GM21529 (cell line): ENCODE results near the gene RASL11A.
"Not testable (repeated sequence)": the region's sequence is repeated elsewhere in the genome, so short reads cannot be mapped to it uniquely, and the experiment has no call there.

ENCODE experiments used
- ATAC-seq: cut with Tn5 transposase; IDR thresholded peaks from one replicate; pipeline ENCODE4 v1.9.1; 2021; ENCODE audit not compliant: unreplicated experiment

The RASL11A gene

DNA sequence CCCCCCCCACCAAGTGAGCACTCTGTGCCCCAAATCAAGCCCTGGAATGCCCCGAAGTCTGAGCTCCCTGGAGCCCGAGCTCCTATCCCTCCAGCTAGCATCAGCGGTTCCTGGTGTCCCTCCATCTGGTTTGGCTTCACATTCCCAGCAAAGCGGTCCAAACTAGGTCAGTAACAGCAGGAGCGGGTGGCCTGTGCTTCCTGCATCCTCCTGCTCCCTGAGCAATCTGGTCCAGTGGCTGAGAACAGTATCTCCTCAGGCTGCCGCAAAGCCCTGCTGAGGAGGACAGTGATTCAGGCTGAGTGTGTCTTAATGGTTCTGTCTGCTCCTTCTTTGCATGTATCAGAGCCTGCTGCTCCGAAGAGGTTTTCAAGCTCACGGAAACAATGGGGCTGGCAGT is 25.9 kb downstream of the RASL11A start:
- no peak for ATAC-seq

GRCh38 chr13:27298849-27299248 is 28.2 kb downstream of the RASL11A start:
- no peak for ATAC-seq

- not testable (repeated sequence) for ATAC-seq
These were observed 29.8 kb downstream of the RASL11A start for GRCh38 chr13:27300406-27300805.

GRCh38 chr13:27300941-27301586 is 30.4 kb downstream of the RASL11A start:
- ATAC-seq: no peak

- no peak for ATAC-seq
These were observed 32.1 kb downstream of the RASL11A start for GRCh38 chr13:27302643-27303262.

DNA sequence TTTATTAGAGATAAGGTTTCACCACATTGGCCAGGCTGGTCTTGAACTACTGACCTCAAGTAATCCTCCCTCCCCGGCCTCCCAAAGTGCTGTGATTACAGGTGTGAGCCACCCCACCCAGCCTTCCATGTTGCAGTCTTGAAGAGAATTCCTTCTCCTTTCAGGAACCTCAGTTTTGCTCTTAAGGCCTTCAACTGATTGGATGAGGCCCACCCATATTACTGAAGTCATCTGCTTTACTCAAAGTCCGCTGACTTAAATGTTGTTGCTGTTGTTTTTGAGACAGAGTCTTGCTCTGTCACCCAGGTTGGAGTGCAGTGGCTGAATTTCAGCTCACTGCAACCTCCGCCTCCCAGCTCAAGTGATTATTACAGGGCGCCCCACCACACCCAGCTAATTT is 33.5 kb downstream of the RASL11A start:
- ATAC-seq: no peak

GRCh38 chr13:27304611-27305010 is 34.0 kb downstream of the RASL11A start:
- no peak for ATAC-seq

GRCh38 chr13:27306364-27306763 is 35.7 kb downstream of the RASL11A start:
- no peak for ATAC-seq

DNA sequence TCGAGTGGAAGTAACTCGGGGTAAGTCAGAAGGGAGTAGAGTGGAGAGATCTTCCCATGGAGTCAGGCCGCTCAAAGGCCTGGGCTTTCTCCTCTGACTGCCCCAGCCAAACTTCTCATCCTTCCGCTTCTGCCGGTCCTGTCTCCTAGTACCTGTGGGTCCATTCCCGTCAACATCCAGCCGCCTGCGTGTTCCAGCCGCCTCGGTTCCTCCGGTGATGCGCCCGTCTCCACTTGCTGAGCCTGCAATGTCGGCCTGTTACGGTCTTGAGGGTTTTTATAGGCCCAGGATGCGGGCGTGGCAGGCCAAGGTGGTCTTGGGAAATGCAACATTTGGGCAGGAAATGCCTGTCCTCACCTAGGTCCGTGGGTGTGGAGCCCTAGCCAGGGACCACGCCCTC is 38.3 kb downstream of the RASL11A start:
- no peak for ATAC-seq

- ATAC-seq: no peak
These were observed 38.9 kb downstream of the RASL11A start for GRCh38 chr13:27309401-27309958.

DNA sequence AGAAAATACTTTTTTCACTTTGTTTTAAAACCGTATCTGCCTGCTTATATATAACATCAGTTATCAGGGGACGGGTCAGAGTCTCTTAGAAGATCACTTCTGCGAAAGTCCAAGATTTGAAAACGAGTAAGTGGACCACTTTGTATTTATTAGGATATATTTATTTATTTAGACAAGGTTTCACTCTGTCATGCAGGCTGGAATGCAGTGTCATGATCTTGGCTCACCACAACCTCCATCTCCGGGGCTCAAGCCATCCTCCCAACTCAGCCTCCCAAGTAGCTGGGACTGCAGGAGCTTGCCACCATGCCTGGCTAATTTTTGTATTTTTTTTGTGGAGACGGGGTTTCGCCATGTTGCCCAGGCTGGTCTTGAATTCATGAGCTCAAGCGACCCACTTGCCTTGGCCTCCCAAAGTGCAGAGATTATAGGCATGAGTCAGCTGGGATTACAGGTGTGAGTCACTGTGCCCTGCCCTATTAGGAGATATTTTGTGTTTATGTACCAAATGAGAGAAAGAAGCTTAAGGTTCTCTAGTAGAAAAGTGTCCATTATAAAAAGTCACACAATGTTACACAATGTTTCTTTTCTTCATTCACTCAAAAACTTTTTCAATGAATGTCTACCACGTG is 39.5 kb downstream of the RASL11A start:
- ATAC-seq: no peak

- ATAC-seq: no peak
These were observed 40.3 kb downstream of the RASL11A start for GRCh38 chr13:27310946-27311345.

GRCh38 chr13:27311518-27312210 is 41.0 kb downstream of the RASL11A start:
- ATAC-seq: no peak

GRCh38 chr13:27313770-27314169 is 43.1 kb downstream of the RASL11A start:
- ATAC-seq: no peak

- ATAC-seq: no peak
These were observed 48.8 kb downstream of the RASL11A start for GRCh38 chr13:27319404-27319803.

GRCh38 chr13:27321468-27322431 is 51.1 kb downstream of the RASL11A start:
- no peak for ATAC-seq

- ATAC-seq: not testable (repeated sequence)
These were observed 51.8 kb downstream of the RASL11A start for GRCh38 chr13:27322443-27322842.
